Testis (tissue), 2 donors: ENCODE results near the gene RAB7B.

ENCODE experiments used
- POLR2A ChIP-seq: fragments of 450-650 bp; IDR thresholded peaks from one replicate; pipeline ENCODE4 v1.6.1; 2017; ENCODE audit warnings: antibody characterized with exemption, mild to moderate bottlenecking, moderate library complexity
- TF ChIP-seq, protein P1 (sequence below), 3 experiments: fragments of 450-650 bp in 2 of 3; fragments of 200-600 bp in 1 of 3; sonication (generic) in 1 of 3; IDR thresholded peaks; one replicate each; pipeline ENCODE4 v1.5.1; 2016 to 2019; ENCODE audit warnings: antibody characterized with exemption in 3 of 3, mild to moderate bottlenecking in 2 of 3, moderate library complexity in 1 of 3

DNA sequence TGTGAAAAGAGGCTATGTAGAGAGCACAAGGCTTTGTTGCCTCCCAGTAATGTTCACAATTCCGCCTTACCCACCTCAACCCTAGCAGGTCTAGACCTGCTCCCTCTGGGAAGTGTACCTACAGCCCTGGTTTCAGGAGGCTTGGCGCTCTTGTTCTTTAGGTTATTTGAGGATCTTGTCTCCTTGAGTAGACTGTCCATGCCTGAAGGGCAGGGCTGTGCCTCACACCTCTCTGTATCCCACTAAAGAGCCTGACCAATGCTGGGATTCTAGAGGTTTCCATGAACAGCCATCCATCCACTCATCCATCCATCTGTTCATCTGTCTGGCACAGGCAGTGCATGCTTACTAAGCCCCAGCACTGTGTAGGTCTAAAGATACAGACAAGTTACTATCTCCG, 1.0 kb downstream of the RAB7B start:
- no peak for TF ChIP-seq POLR2A
- TF ChIP-seq, protein P1, sequence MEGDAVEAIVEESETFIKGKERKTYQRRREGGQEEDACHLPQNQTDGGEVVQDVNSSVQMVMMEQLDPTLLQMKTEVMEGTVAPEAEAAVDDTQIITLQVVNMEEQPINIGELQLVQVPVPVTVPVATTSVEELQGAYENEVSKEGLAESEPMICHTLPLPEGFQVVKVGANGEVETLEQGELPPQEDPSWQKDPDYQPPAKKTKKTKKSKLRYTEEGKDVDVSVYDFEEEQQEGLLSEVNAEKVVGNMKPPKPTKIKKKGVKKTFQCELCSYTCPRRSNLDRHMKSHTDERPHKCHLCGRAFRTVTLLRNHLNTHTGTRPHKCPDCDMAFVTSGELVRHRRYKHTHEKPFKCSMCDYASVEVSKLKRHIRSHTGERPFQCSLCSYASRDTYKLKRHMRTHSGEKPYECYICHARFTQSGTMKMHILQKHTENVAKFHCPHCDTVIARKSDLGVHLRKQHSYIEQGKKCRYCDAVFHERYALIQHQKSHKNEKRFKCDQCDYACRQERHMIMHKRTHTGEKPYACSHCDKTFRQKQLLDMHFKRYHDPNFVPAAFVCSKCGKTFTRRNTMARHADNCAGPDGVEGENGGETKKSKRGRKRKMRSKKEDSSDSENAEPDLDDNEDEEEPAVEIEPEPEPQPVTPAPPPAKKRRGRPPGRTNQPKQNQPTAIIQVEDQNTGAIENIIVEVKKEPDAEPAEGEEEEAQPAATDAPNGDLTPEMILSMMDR (IDR thresholded peaks at IDR 0.05) = no peak
